ENCODE data around the gene ETV1.

ETV1 gene

DNA sequence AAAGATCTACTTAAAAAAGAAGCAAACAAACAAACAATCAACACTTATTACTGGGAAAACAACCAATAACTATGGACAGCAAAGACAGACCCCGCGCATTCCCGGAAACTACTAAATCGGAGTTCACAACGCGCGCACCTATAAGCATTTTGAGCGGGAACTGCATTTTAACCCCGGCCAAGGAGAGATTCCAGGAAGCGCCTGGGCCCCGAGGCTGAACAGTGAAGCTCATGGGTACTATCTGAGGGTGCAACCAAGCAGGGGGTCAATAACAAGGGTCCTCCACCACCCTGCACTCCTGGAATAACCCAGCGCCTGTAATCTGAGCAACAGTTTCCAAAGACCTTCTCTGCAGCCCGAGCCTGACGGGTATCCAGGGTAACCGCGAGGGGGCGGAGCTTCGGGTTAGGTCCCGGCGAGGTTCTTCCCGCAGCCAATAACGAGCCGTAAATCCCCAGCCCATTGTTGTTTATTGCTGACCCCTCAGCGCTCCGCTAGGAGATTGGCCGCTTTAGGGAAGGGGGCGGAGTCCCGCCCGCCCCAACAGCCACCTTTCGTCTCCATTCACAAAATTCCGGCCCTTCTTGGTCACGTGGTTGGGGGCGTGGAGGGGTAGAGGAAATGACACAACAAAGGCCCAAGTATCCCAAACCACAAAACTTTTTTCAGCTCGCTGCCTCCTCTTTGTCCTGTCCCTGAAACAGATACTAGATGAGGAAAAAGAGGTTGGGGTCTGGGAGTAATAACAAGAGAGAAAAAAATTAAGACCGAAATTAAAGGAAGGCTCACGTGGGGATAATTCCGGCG is 1.7 kb upstream of the ETV1 start:
- POLR2A ChIA-PET, result interaction anchor here (1.6 kb wide), 1 partner anchor 71 kb away, joined by 4 read pairs; no protein-coding TSS in a partner anchor
- CTCF ChIA-PET, result no interaction called here
- TF ChIP-seq PKNOX1 (IDR thresholded peaks at IDR 0.05), result peak; percentile 69
- TF ChIP-seq SUZ12 (IDR thresholded peaks at IDR 0.05), result no peak
- peak; percentile 88 for TF ChIP-seq L3MBTL2 (conservative IDR thresholded peaks at IDR 0.05)
- DNase-seq (ENCODE audit: extremely low spot score), result peak; percentile 91

GRCh38 chr7:13990319-13990983 is 985 bp upstream of the ETV1 start:
- POLR2A ChIA-PET, result interaction anchor here (1.1 to 2.0 kb wide), 4 partner anchors 10 to 82 kb away, joined by 3 to 6 read pairs (median 4); no protein-coding TSS in a partner anchor
- CTCF ChIA-PET, result interaction anchor here (0.6 to 1.5 kb wide), 3 partner anchors 11 to 701 kb away, joined by 3 to 5 read pairs (median 5); no protein-coding TSS in a partner anchor
- no peak for TF ChIP-seq FOXA1 (IDR thresholded peaks at IDR 0.05)
- TF ChIP-seq L3MBTL2 (conservative IDR thresholded peaks at IDR 0.05), result no peak
- TF ChIP-seq FOXK2 (IDR thresholded peaks at IDR 0.05), result no peak
- no peak for TF ChIP-seq SP1 (IDR thresholded peaks at IDR 0.05)
- no peak for TF ChIP-seq NFRKB (IDR thresholded peaks at IDR 0.05)
- no peak for TF ChIP-seq LEF1 (IDR thresholded peaks at IDR 0.05; ENCODE audit: borderline replicate concordance)
- TF ChIP-seq CTBP1 (IDR thresholded peaks at IDR 0.05; ENCODE audit: borderline replicate concordance), result no peak
- TF ChIP-seq ARNT (IDR thresholded peaks at IDR 0.05), result no peak
- TF ChIP-seq FOXM1 (IDR thresholded peaks at IDR 0.05; ENCODE audit: borderline replicate concordance), result 0 out of 2 replicates have a peak, but pooled peaks have one; percentile 7
- no peak for TF ChIP-seq SUZ12 (IDR thresholded peaks at IDR 0.05)
- TF ChIP-seq PKNOX1 (IDR thresholded peaks at IDR 0.05), result peak; percentile 31; the same call in 1 of the 2 replicates
- TF ChIP-seq HDGF (IDR thresholded peaks at IDR 0.05; ENCODE audit: borderline replicate concordance), result no peak
- no peak for TF ChIP-seq ELF4 (IDR thresholded peaks at IDR 0.05)
- TF ChIP-seq ZNF384 (IDR thresholded peaks at IDR 0.05), result no peak
- no peak for TF ChIP-seq BHLHE40 (IDR thresholded peaks at IDR 0.05; ENCODE audit: borderline replicate concordance)
- no peak for TF ChIP-seq TARDBP (IDR thresholded peaks at IDR 0.05)
- peak; percentile 22 for DNase-seq (ENCODE audit: extremely low spot score)

GRCh38 chr7:13989949-13990305 is 461 bp upstream of the ETV1 start:
- ChIA-PET POLR2A (interaction anchor here (1.1 to 2.0 kb wide), 3 partner anchors 10 to 82 kb away, joined by 3 to 6 read pairs (median 4); no protein-coding TSS in a partner anchor), CTCF (interaction anchor here (0.6 to 1.5 kb wide), 4 partner anchors 9 to 701 kb away, joined by 3 to 8 read pairs (median 5); no protein-coding TSS in a partner anchor)
- peak; percentile 4 for DNase-seq (ENCODE audit: extremely low spot score)
- TF ChIP-seq FOXM1 (IDR thresholded peaks at IDR 0.05; ENCODE audit: borderline replicate concordance) (no peak), ELF4 (IDR thresholded peaks at IDR 0.05) (no peak), L3MBTL2 (conservative IDR thresholded peaks at IDR 0.05) (no peak), CTBP1 (IDR thresholded peaks at IDR 0.05; ENCODE audit: borderline replicate concordance) (no peak), LEF1 (IDR thresholded peaks at IDR 0.05; ENCODE audit: borderline replicate concordance) (no peak), ARNT (IDR thresholded peaks at IDR 0.05) (no peak)

DNA sequence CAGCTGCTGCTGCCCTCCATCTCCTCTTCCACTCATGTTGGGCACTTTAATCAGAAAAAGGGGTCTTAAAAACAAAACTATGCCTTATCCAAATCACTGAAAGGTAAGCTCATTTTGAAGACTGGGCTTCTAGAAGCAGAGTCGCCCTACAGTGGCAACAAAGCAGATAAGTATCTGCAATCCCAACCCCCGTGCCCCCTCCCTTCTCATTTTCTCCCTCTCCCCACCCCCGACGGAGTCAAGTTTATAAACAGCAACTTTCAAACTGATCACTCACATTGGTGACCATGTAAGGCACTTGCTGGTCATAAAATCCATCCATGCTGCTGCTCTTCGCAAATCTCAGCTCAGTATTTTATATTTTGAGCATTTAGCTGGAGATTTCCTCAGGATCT is 738 bp downstream of the ETV1 start:
- CTCF ChIA-PET, result interaction anchor here (0.6 to 1.3 kb wide), 5 partner anchors 8 to 851 kb away, joined by 3 to 8 read pairs (median 4); no protein-coding TSS in a partner anchor
- TF ChIP-seq SP1 (IDR thresholded peaks at IDR 0.05) (no peak), FOXM1 (IDR thresholded peaks at IDR 0.05; ENCODE audit: borderline replicate concordance) (0 out of 2 replicates have a peak, but pooled peaks have one; percentile 35)
- peak; percentile 8 for DNase-seq (ENCODE audit: extremely low spot score)
- POLR2A ChIA-PET, result interaction anchor here (2.0 kb wide), 2 partner anchors 40 to 80 kb away, joined by 4 to 6 read pairs; no protein-coding TSS in a partner anchor

DNA sequence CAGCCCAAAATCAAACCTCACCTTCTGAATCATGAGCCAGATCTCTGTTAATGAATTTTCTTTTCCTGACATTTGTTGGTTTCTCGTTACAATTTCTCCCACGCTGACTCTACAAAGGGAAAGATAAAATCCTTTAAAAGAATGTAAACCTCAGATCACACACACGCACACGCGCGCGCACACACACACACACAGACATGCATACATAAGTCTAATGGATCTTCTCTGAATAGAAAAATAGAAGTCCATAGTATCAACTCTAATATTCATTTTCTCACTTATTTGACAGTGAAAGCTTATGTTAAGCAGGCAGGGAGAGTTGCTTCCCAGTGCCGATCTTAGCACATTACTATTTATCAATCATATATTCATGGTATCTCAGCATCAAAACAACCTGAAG is 1.4 kb downstream of the ETV1 start:
- TF ChIP-seq NFRKB (IDR thresholded peaks at IDR 0.05) (no peak), BHLHE40 (IDR thresholded peaks at IDR 0.05; ENCODE audit: borderline replicate concordance) (no peak), PKNOX1 (IDR thresholded peaks at IDR 0.05) (no peak), FOXM1 (IDR thresholded peaks at IDR 0.05; ENCODE audit: borderline replicate concordance) (no peak), LEF1 (IDR thresholded peaks at IDR 0.05; ENCODE audit: borderline replicate concordance) (no peak)
- CTCF ChIA-PET, result no interaction called here
- DNase-seq (ENCODE audit: extremely low spot score), result no peak
- POLR2A ChIA-PET, result no interaction called here

- TF ChIP-seq TARDBP (IDR thresholded peaks at IDR 0.05) (no peak), PKNOX1 (IDR thresholded peaks at IDR 0.05) (no peak), FOXM1 (IDR thresholded peaks at IDR 0.05; ENCODE audit: borderline replicate concordance) (no peak), L3MBTL2 (conservative IDR thresholded peaks at IDR 0.05) (no peak), FOXK2 (IDR thresholded peaks at IDR 0.05) (no peak), CTBP1 (IDR thresholded peaks at IDR 0.05; ENCODE audit: borderline replicate concordance) (no peak), ARNT (IDR thresholded peaks at IDR 0.05) (no peak), SP1 (IDR thresholded peaks at IDR 0.05) (no peak), FOXA1 (IDR thresholded peaks at IDR 0.05) (no peak), ZNF384 (IDR thresholded peaks at IDR 0.05) (no peak), SUZ12 (IDR thresholded peaks at IDR 0.05) (no peak), LEF1 (IDR thresholded peaks at IDR 0.05; ENCODE audit: borderline replicate concordance) (no peak), NFRKB (IDR thresholded peaks at IDR 0.05) (no peak), BHLHE40 (IDR thresholded peaks at IDR 0.05; ENCODE audit: borderline replicate concordance) (no peak), HDGF (IDR thresholded peaks at IDR 0.05; ENCODE audit: borderline replicate concordance) (no peak), ELF4 (IDR thresholded peaks at IDR 0.05) (no peak)
These were observed 2.1 kb downstream of the ETV1 start for GRCh38 chr7:13987395-13987794.

More at GRCh38 chr7:13987395-13987794, 2.1 kb downstream of the ETV1 start:
- ChIA-PET CTCF (no interaction called here), POLR2A (no interaction called here)
- DNase-seq (ENCODE audit: extremely low spot score), result no peak
